GM12892 (cell line): Measurements from ENCODE around the gene NDEL1.
A peak's percentile ranks its signal among the peaks of the same experiment; 100 is the strongest.

Experiments
- DNase-seq: peaks from one replicate; pipeline ENCODE4 v3.0.0; 2011; ENCODE audit not compliant: insufficient read length
- FAIRE-seq: peaks from 2 replicates; lab custom pipeline; 2011; peaks lifted over from hg19 to GRCh38; lab: Jason Lieb, UNC
- POLR2A ChIP-seq: IDR thresholded peaks from 2 replicates; pipeline ENCODE4 v1.6.1; 2011; ENCODE audit warnings: low read depth, low read length, control low read depth
- POLR2AphosphoS5 ChIP-seq: IDR thresholded peaks from 2 replicates; pipeline ENCODE4 v1.6.1; 2011; ENCODE audit warnings: low read depth, low read length, control low read depth
- TAF1 ChIP-seq: IDR thresholded peaks from 2 replicates; pipeline ENCODE4 v1.6.1; 2011; ENCODE audit warnings: low read depth, mild to moderate bottlenecking, control low read depth, low read length, borderline replicate concordance

NDEL1 gene

GRCh38 chr17:8419305-8419704, 16.4 kb upstream of the NDEL1 start:
- DNase-seq (no peak), FAIRE-seq (no peak)
- no peak for TF ChIP-seq POLR2AphosphoS5
- TF ChIP-seq TAF1, result no peak
- no peak for TF ChIP-seq POLR2A

GRCh38 chr17:8420041-8420934, 15.4 kb upstream of the NDEL1 start:
- FAIRE-seq (no peak), DNase-seq (no peak)
- TF ChIP-seq POLR2A, result no peak

GRCh38 chr17:8421571-8421970, 14.1 kb upstream of the NDEL1 start:
- no peak for DNase-seq
- no peak for TF ChIP-seq TAF1
- no peak for TF ChIP-seq POLR2A
- TF ChIP-seq POLR2AphosphoS5, result no peak
- FAIRE-seq, result no peak

- FAIRE-seq, result no peak
- DNase-seq, result no peak
- TF ChIP-seq POLR2A (no peak), TAF1 (no peak), POLR2AphosphoS5 (no peak)
Observed at GRCh38 chr17:8426094-8426720, 9.5 kb upstream of the NDEL1 start.

- TF ChIP-seq TAF1, result no peak
- TF ChIP-seq POLR2AphosphoS5, result no peak
- DNase-seq (no peak), FAIRE-seq (no peak)
Observed at GRCh38 chr17:8426802-8427201, 8.9 kb upstream of the NDEL1 start.

GRCh38 chr17:8430966-8431365, 4.7 kb upstream of the NDEL1 start:
- FAIRE-seq (no peak), DNase-seq (no peak)
- no peak for TF ChIP-seq POLR2A
- no peak for TF ChIP-seq POLR2AphosphoS5
- TF ChIP-seq TAF1, result no peak

- DNase-seq, result peak; percentile 39
- FAIRE-seq, result peak; percentile 73
- TF ChIP-seq TAF1 (no peak), POLR2A (no peak), POLR2AphosphoS5 (no peak)
Observed at GRCh38 chr17:8436169-8436843, 622 bp downstream of the NDEL1 start.

GRCh38 chr17:8436844-8437171, 1.1 kb downstream of the NDEL1 start:
- no peak for TF ChIP-seq POLR2AphosphoS5
- DNase-seq (no peak), FAIRE-seq (no peak)

GRCh38 chr17:8438441-8438840, 2.8 kb downstream of the NDEL1 start:
- DNase-seq (no peak), FAIRE-seq (no peak)
- TF ChIP-seq POLR2A, result no peak
- TF ChIP-seq POLR2AphosphoS5, result no peak
- TF ChIP-seq TAF1, result no peak

- no peak for FAIRE-seq
- TF ChIP-seq TAF1, result no peak
- TF ChIP-seq POLR2A, result no peak
- no peak for TF ChIP-seq POLR2AphosphoS5
- no peak for DNase-seq
Observed at GRCh38 chr17:8439681-8440080, 4.0 kb downstream of the NDEL1 start.

GRCh38 chr17:8441690-8442089, 6.0 kb downstream of the NDEL1 start:
- no peak for TF ChIP-seq TAF1
- TF ChIP-seq POLR2AphosphoS5, result no peak
- no peak for TF ChIP-seq POLR2A
- DNase-seq (no peak), FAIRE-seq (peak; percentile 79)

- FAIRE-seq, result no peak
- TF ChIP-seq POLR2A (no peak), POLR2AphosphoS5 (no peak), TAF1 (no peak)
Observed at GRCh38 chr17:8442310-8442709, 6.6 kb downstream of the NDEL1 start.

More at GRCh38 chr17:8442310-8442709, 6.6 kb downstream of the NDEL1 start:
- DNase-seq, result no peak
